ENCODE data around the gene SLC44A5.

GRCh38 chr1:75502776-75503175, 108.1 kb downstream of the SLC44A5 start:
- TF ChIP-seq POLR2AphosphoS5 (IDR thresholded peaks at IDR 0.05; ENCODE audit: low read depth, low read length), result no peak
- TF ChIP-seq CTCF (IDR thresholded peaks at IDR 0.05), result no peak
- TF ChIP-seq REST (IDR thresholded peaks at IDR 0.05; ENCODE audit: insufficient read depth in 1 of 2, low read depth in 2 of 2, low read length in 1 of 2), result no peak

Data from Panc1 (cell line).